ENCODE data around the gene SEPTIN5. TPM values are rescaled to one million over a fixed set of nuclear protein-coding genes. Genes with fewer than 3 reads are reported as not detected.
A peak's percentile ranks its signal among the peaks of the same experiment; 100 is the strongest.

The SEPTIN5 gene
- total RNA-seq, 1 experiment from 2014 or later, result 2.0 TPM

DNA sequence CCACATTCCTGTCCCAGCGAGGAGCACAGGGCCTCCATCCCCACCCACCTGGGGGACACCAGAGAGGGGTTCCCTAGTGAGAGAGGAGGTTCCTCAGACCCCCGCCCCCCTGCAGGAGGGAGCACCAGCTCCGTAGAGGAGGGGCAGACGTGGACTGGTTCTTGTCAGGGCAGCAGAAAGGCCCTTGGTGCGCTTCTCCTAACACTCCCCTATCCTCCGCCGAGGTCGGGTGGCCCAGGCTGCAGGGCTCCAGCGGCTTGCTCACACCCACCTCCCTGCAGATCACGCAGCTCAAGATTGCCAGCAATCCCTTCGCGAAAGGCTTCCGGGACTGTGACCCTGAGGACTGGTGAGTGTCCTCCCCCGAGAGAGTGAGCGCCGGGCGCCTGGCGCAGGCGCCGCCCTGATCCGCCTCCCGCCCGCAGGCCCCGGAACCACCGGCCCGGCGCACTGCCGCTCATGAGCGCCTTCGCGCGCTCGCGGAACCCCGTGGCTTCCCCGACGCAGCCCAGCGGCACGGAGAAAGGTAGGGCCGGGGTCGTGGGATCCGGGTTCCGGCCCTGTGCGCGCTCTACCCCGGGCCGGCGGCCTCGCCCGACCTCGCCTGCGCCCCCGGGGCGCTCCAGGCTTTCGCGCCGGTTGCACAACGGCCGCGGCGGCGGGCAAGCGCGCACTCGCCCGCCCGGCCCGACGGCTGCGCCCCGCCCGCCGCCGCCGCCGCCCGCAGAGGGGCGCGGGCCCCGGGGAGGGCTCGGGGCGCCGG is 51.4 kb downstream of the SEPTIN5 start:
- Histone ChIP-seq H3K4me2 (no peak overlapping the region), H3K4me1 (replicated peaks; ENCODE audit: insufficient read depth) (peaks cover 7% of the 10 kb centered on the region; the same call in 1 of the 2 replicates), H3K79me2 (ENCODE audit: low read depth) (no peaks in the 10 kb centered on the region), H3K9me3 (ENCODE audit: insufficient read depth, low read depth) (no peaks in the 10 kb centered on the region), H3K4me3 (no peak overlapping the region), H4K20me1 (ENCODE audit: insufficient read depth) (no peaks in the 10 kb centered on the region), H3K9me2 (ENCODE audit: insufficient read depth) (no peaks in the 10 kb centered on the region), H3F3A (ENCODE audit: insufficient read depth, low read depth) (no peaks in the 10 kb centered on the region), H3K27me3 (ENCODE audit: insufficient read depth, low read depth) (peaks cover 29% of the 10 kb centered on the region), H2AFZ (no peak overlapping the region), H3K27ac (no peak overlapping the region), H3K36me3 (ENCODE audit: low read depth) (no peaks in the 10 kb centered on the region)
- BruUV-seq (replicated peaks), result no TSS peak
- intact Hi-C loops (cut with micrococcal nuclease; ENCODE audit: unreplicated experiment), result loop anchor here (5.0 to 10.0 kb wide), 2 partner anchors 87 to 119 kb away; partner anchors contain the start of genes GNB1L and RTL10
- no peak; the same call in 1 of the 2 replicates for TF ChIP-seq EZH2 (IDR thresholded peaks at IDR 0.05; ENCODE audit: low read depth)
- TF ChIP-seq, protein P1, sequence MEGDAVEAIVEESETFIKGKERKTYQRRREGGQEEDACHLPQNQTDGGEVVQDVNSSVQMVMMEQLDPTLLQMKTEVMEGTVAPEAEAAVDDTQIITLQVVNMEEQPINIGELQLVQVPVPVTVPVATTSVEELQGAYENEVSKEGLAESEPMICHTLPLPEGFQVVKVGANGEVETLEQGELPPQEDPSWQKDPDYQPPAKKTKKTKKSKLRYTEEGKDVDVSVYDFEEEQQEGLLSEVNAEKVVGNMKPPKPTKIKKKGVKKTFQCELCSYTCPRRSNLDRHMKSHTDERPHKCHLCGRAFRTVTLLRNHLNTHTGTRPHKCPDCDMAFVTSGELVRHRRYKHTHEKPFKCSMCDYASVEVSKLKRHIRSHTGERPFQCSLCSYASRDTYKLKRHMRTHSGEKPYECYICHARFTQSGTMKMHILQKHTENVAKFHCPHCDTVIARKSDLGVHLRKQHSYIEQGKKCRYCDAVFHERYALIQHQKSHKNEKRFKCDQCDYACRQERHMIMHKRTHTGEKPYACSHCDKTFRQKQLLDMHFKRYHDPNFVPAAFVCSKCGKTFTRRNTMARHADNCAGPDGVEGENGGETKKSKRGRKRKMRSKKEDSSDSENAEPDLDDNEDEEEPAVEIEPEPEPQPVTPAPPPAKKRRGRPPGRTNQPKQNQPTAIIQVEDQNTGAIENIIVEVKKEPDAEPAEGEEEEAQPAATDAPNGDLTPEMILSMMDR (conservative IDR thresholded peaks at IDR 0.05), result no peak
- ChIA-PET CTCF (no interaction called here), POLR2A (ENCODE audit: unreplicated experiment) (no interaction called here)
- no peak for DNase-seq

GRCh38 chr22:19766240-19766510 is 51.9 kb downstream of the SEPTIN5 start:
- Histone ChIP-seq H3K4me2 (peak overlapping the region; percentile 70; the same call in 1 of the 2 replicates), H2AFZ (no peak overlapping the region), H3K36me3 (ENCODE audit: low read depth) (no peaks in the 10 kb centered on the region), H3K27ac (no peak overlapping the region), H3K4me3 (no peak overlapping the region; the same call in 1 of the 2 replicates), H3K27me3 (ENCODE audit: insufficient read depth, low read depth) (peaks cover 29% of the 10 kb centered on the region), H3K4me1 (replicated peaks; ENCODE audit: insufficient read depth) (peaks cover 7% of the 10 kb centered on the region; the same call in 1 of the 2 replicates), H3K9me2 (ENCODE audit: insufficient read depth) (no peaks in the 10 kb centered on the region), H3K9me3 (ENCODE audit: insufficient read depth, low read depth) (no peaks in the 10 kb centered on the region), H3F3A (ENCODE audit: insufficient read depth, low read depth) (no peaks in the 10 kb centered on the region), H3K79me2 (ENCODE audit: low read depth) (no peaks in the 10 kb centered on the region), H4K20me1 (ENCODE audit: insufficient read depth) (no peaks in the 10 kb centered on the region)
- DNase-seq, result no peak
- no peak for TF ChIP-seq EZH2 (IDR thresholded peaks at IDR 0.05; ENCODE audit: low read depth)
- TF ChIP-seq, protein P1 (conservative IDR thresholded peaks at IDR 0.05), result no peak
- BruUV-seq (replicated peaks), result no TSS peak
- POLR2A ChIA-PET (ENCODE audit: unreplicated experiment), result no interaction called here
- intact Hi-C loops (cut with micrococcal nuclease; ENCODE audit: unreplicated experiment), result loop anchor here (5.0 to 10.0 kb wide), 2 partner anchors 86 to 119 kb away; partner anchors contain the start of genes GNB1L and RTL10
- CTCF ChIA-PET, result no interaction called here

- Histone ChIP-seq H4K20me1 (ENCODE audit: insufficient read depth) (no peaks in the 10 kb centered on the region), H3K27me3 (ENCODE audit: insufficient read depth, low read depth) (peaks cover 29% of the 10 kb centered on the region), H2AFZ (no peak overlapping the region; the same call in 1 of the 2 replicates), H3K4me1 (replicated peaks; ENCODE audit: insufficient read depth) (peaks cover 7% of the 10 kb centered on the region; the same call in 1 of the 2 replicates), H3K4me3 (peak overlapping the region; percentile 48; the same call in 1 of the 2 replicates), H3K4me2 (peak overlapping the region; percentile 70), H3K9me2 (ENCODE audit: insufficient read depth) (no peaks in the 10 kb centered on the region), H3F3A (ENCODE audit: insufficient read depth, low read depth) (no peaks in the 10 kb centered on the region), H3K27ac (no peak overlapping the region), H3K9me3 (ENCODE audit: insufficient read depth, low read depth) (no peaks in the 10 kb centered on the region), H3K36me3 (ENCODE audit: low read depth) (no peaks in the 10 kb centered on the region), H3K79me2 (ENCODE audit: low read depth) (no peaks in the 10 kb centered on the region)
- intact Hi-C loops (cut with micrococcal nuclease; ENCODE audit: unreplicated experiment), result loop anchor here (1.0 to 10.0 kb wide), 3 partner anchors 36 to 118 kb away; partner anchors contain the start of genes GNB1L and RTL10
- ChIA-PET CTCF (no interaction called here), POLR2A (ENCODE audit: unreplicated experiment) (no interaction called here)
- peak in 1 of 2 experiments; percentile 54 for DNase-seq
- BruUV-seq (replicated peaks), result no TSS peak
- TF ChIP-seq, protein P1 (conservative IDR thresholded peaks at IDR 0.05), result peak; percentile 46; the same call in 1 of the 2 replicates
- peak; percentile 98; the same call in 1 of the 2 replicates for TF ChIP-seq EZH2 (IDR thresholded peaks at IDR 0.05; ENCODE audit: low read depth)
These were observed 52.5 kb downstream of the SEPTIN5 start for GRCh38 chr22:19766511-19767426.

Measured in PC-9 (cell line).